PFSK-1 (cell line): ENCODE data around the gene MSH5.

ENCODE experiments used
- FOXP2 ChIP-seq: optimal IDR thresholded peaks from 2 replicates; pipeline ENCODE3; 2011; ENCODE audit warnings: borderline replicate concordance, control low read depth, inconsistent platforms; ENCODE audit not compliant: insufficient read depth; ENCODE audit errors: extremely low read length, extremely low read depth
- POLR2AphosphoS5 ChIP-seq: IDR thresholded peaks from 2 replicates; pipeline ENCODE4 v1.6.1; 2012; ENCODE audit warnings: low read depth, mild to moderate bottlenecking, control low read depth, low read length, moderate library complexity
- REST ChIP-seq, 2 experiments: IDR thresholded peaks; 2 replicates each; pipeline versions ENCODE4 v1.6.1 to v1.8.0; 2011 to 2012; ENCODE audit warnings: low read depth in 2 of 2, low read length in 2 of 2, control low read depth in 1 of 2, inconsistent platforms in 1 of 2, mild to moderate bottlenecking in 1 of 2, moderate library complexity in 1 of 2; ENCODE audit not compliant: insufficient read depth in 1 of 2
- SIN3A ChIP-seq: IDR thresholded peaks from 2 replicates; pipeline ENCODE4 v1.6.1; 2012; ENCODE audit warnings: mild to moderate bottlenecking, low read length, moderate library complexity, borderline replicate concordance; ENCODE audit not compliant: insufficient read depth
- TAF1 ChIP-seq: IDR thresholded peaks from 2 replicates; pipeline ENCODE4 v1.6.1; 2012; ENCODE audit warnings: low read length, control low read depth, borderline replicate concordance; ENCODE audit not compliant: insufficient read depth

MSH5 gene

DNA sequence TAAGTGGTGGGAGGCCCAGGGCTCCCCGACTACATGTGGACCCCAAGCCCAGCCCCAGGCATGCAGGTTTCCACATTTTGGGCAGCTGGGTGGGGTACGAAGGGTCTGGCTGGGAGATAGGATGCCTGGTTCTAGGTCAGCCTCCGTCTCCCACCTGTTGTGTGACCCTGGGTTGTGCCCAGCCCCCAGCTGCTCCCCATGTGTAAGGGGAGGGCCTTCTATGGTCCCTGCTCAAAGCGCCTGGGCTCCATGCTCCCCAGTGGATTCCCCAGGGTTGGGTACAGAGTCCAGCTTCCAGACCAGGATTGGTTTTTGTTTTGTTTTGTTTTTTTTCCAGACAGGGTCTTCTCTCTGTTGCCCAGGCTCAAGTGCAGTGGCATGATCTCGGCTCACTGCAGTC lies 38.4 kb downstream of the MSH5 start:
- TF ChIP-seq POLR2AphosphoS5 (no peak), FOXP2 (no peak), REST (IDR thresholded peaks at IDR 0.05; ENCODE audit: insufficient read depth in 1 of 2, low read depth in 2 of 2, low read length in 2 of 2) (no peak), TAF1 (no peak), SIN3A (no peak)

DNA sequence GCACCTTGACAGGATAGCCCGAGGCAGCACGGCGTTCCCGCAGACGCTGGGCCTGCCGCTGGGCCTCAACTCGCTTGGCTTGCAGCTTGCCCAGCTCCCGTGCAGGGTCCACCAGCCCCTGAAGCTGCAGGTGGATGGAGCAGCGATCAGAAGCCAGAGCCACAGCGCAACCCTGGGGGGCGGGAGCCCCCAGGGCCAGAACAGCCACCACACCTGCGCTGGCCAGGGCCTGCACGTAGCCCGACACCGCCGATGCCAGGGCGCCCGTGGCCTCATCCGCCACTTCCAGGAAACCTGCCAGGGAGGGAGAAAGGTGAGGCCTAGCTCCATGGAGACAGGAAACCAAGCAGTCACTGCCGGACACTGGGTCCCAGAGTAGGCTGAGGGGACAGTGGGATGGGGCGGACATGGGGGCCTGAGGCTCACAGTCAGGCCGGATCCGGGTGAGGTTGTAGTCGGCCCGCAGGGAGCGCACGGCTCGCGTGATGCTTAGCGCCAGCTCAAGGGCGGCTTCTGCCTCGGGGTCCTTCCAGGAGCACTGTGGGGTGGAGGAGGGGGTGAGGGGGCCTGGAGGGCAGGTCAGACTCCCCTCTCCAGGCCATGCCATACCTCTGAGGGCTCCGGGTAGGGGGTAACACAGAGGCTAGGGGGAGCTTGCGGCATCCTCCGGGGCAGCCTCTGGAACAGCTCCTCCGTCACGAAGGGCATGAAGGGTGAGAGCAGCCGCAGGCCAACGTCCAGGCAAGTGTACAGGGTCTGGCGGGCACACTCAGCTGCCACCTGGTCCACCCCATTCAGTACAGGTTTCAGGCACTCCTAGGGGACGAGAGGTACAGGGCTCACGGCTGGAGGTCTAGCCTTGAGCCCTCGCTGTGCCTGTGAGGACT lies 39.4 kb downstream of the MSH5 start:
- TF ChIP-seq FOXP2, result no peak
- no peak for TF ChIP-seq TAF1
- TF ChIP-seq REST (IDR thresholded peaks at IDR 0.05; ENCODE audit: insufficient read depth in 1 of 2, low read depth in 2 of 2, low read length in 2 of 2), result no peak
- TF ChIP-seq POLR2AphosphoS5, result no peak
- TF ChIP-seq SIN3A, result no peak

DNA sequence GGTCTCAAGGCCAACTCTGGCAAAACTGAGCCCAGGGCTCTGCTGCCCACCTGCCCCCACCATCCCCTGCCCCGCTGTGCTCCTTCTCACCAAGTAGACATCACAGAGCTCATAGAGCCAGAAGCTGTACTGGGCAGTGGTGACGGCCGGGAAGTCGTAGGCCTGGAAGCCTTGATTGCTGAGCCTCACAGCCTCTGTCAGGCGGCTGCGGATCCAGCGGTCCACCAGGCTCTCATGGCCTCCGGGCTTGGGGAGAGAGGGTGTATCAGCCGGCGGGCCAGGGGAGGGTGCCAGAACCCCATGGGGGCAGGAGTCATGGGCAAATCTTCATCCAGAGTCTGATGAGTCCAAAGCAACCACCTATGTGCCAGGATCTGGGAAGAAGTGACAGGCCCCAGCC lies 40.1 kb downstream of the MSH5 start:
- TF ChIP-seq SIN3A (no peak), REST (IDR thresholded peaks at IDR 0.05; ENCODE audit: insufficient read depth in 1 of 2, low read depth in 2 of 2, low read length in 2 of 2) (no peak), TAF1 (no peak), POLR2AphosphoS5 (no peak), FOXP2 (no peak)

DNA sequence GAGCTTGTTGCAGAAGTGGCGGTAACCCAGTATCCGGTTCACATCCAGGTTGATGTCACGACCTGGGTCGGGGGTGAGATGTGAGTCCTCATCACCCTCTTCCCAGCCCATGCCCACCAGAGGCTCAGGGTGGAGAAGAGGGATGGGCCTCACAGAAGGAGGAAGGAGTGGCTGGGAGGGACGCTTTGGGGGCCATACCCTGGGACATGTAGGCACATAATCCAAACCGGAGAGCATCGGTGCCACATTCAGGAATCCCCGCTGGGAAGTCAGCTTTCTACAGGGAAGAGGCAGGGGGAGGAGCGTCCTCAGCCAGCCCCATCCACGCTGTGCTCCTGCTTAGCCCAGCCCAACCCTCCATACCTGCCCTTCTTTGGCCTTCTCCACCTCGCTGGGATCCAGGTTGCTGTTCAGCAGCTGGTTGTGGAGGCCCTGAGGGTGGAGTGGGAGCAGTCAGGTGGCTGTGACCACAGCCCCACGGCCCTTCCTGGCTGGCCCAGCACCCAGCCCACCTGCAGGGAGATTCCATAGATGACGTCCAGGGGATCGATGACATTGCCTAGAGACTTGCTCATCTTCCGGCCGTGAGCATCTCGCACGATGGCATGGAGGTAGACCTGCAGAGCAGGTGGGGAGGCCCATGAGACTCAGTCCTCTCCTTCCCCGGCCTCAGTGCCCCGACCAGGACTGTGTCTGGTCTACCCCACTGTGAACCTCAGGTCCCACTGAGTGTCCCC lies 40.9 kb downstream of the MSH5 start:
- TF ChIP-seq TAF1, result no peak
- TF ChIP-seq POLR2AphosphoS5, result no peak
- no peak for TF ChIP-seq REST (IDR thresholded peaks at IDR 0.05; ENCODE audit: insufficient read depth in 1 of 2, low read depth in 2 of 2, low read length in 2 of 2)
- TF ChIP-seq FOXP2, result no peak
- TF ChIP-seq SIN3A, result no peak
